ENCODE measurements around the gene EXOSC5.
"Not testable (repeated sequence)": the region's sequence is repeated elsewhere in the genome, so short reads cannot be mapped to it uniquely, and the experiment has no call there.

The EXOSC5 gene

GRCh38 chr19:41350735-41351338 is 46.3 kb downstream of the EXOSC5 start:
- Histone ChIP-seq H3K4me3 (ENCODE audit: low read depth in 1 of 2, low read length in 2 of 2) (peak overlapping the region in 1 of 2 experiments; percentile 93; a peak in 2 of 4 replicates), H3K9ac (ENCODE audit: low read depth, low read length) (peak overlapping the region; percentile 97)
- DNase-seq: no peak

GRCh38 chr19:41346916-41347315 is 50.2 kb downstream of the EXOSC5 start:
- H3K9me3 ChIP-seq (ENCODE audit: insufficient read depth, low read length, severe bottlenecking); ATAC-seq (ENCODE audit: insufficient read depth, low read depth); H3K27ac ChIP-seq (ENCODE audit: low read length); H3K4me2 ChIP-seq (ENCODE audit: insufficient read depth, low read length); H3K4me3 ChIP-seq (ENCODE audit: low read depth in 1 of 2, low read length in 2 of 2); H2AFZ ChIP-seq (ENCODE audit: low read depth, low read length); H3K9ac ChIP-seq (ENCODE audit: low read depth, low read length); DNase-seq; H3K27me3 ChIP-seq (ENCODE audit: insufficient read depth, low read length, poor library complexity): not testable (repeated sequence)
- Histone ChIP-seq H3K4me1 (ENCODE audit: insufficient read depth, low read length) (peaks cover 34% of the 10 kb centered on the region), H4K20me1 (ENCODE audit: insufficient read depth, low read length) (peaks cover 44% of the 10 kb centered on the region), H3K79me2 (ENCODE audit: insufficient read depth, low read length) (peaks cover 47% of the 10 kb centered on the region), H3K36me3 (ENCODE audit: insufficient read depth, low read length) (peaks cover 68% of the 10 kb centered on the region)

More at GRCh38 chr19:41350735-41351338, 46.3 kb downstream of the EXOSC5 start:
- H4K20me1 ChIP-seq (ENCODE audit: insufficient read depth, low read length): peaks cover 50% of the 10 kb centered on the region
- no peak overlapping the region for H2AFZ ChIP-seq (ENCODE audit: low read depth, low read length)
- H3K4me2 ChIP-seq (ENCODE audit: insufficient read depth, low read length): peak overlapping the region; percentile 78
- no peaks in the 10 kb centered on the region for H3K9me3 ChIP-seq (ENCODE audit: insufficient read depth, low read length, severe bottlenecking)
- peaks cover 65% of the 10 kb centered on the region for H3K79me2 ChIP-seq (ENCODE audit: insufficient read depth, low read length)
- H3K36me3 ChIP-seq (ENCODE audit: insufficient read depth, low read length): peaks cover 39% of the 10 kb centered on the region
- H3K4me1 ChIP-seq (ENCODE audit: insufficient read depth, low read length): peaks cover 45% of the 10 kb centered on the region
- H3K27me3 ChIP-seq (ENCODE audit: insufficient read depth, low read length, poor library complexity): no peaks in the 10 kb centered on the region
- no peak for TF ChIP-seq EZH2 (IDR thresholded peaks at IDR 0.05; ENCODE audit: borderline replicate concordance, low read depth, low read length, severe bottlenecking)
- no peak for TF ChIP-seq CTCF (IDR thresholded peaks at IDR 0.05; ENCODE audit: borderline replicate concordance, extremely low read depth, low read length, poor library complexity, severe bottlenecking)
- ATAC-seq (ENCODE audit: insufficient read depth, low read depth): no peak
- peak overlapping the region; percentile 32; the same call in 1 of the 2 replicates for H3K27ac ChIP-seq (ENCODE audit: low read length)

GRCh38 chr19:41344162-41344561 is 53.0 kb downstream of the EXOSC5 start:
- no peaks in the 10 kb centered on the region for H3K27me3 ChIP-seq (ENCODE audit: insufficient read depth, low read length, poor library complexity)
- ATAC-seq (ENCODE audit: insufficient read depth, low read depth) (no peak), DNase-seq (no peak)
- H3K4me2 ChIP-seq (ENCODE audit: insufficient read depth, low read length): no peak overlapping the region
- H3K4me1 ChIP-seq (ENCODE audit: insufficient read depth, low read length): peaks cover 7% of the 10 kb centered on the region; the same call in 1 of the 2 replicates
- H3K9ac ChIP-seq (ENCODE audit: low read depth, low read length): no peak overlapping the region
- H3K27ac ChIP-seq (ENCODE audit: low read length): no peak overlapping the region
- H3K79me2 ChIP-seq (ENCODE audit: insufficient read depth, low read length): peaks cover 25% of the 10 kb centered on the region
- H2AFZ ChIP-seq (ENCODE audit: low read depth, low read length): no peak overlapping the region
- H4K20me1 ChIP-seq (ENCODE audit: insufficient read depth, low read length): peaks cover 25% of the 10 kb centered on the region; the same call in 1 of the 2 replicates
- TF ChIP-seq CTCF (IDR thresholded peaks at IDR 0.05; ENCODE audit: borderline replicate concordance, extremely low read depth, low read length, poor library complexity, severe bottlenecking): no peak
- TF ChIP-seq EZH2 (IDR thresholded peaks at IDR 0.05; ENCODE audit: borderline replicate concordance, low read depth, low read length, severe bottlenecking): no peak
- no peak overlapping the region for H3K4me3 ChIP-seq (ENCODE audit: low read depth in 1 of 2, low read length in 2 of 2)
- H3K36me3 ChIP-seq (ENCODE audit: insufficient read depth, low read length): peaks cover 87% of the 10 kb centered on the region
- no peaks in the 10 kb centered on the region for H3K9me3 ChIP-seq (ENCODE audit: insufficient read depth, low read length, severe bottlenecking)

- peak; percentile 25 for DNase-seq
- Histone ChIP-seq H3K27me3 (ENCODE audit: insufficient read depth, low read length, poor library complexity) (no peaks in the 10 kb centered on the region), H3K27ac (ENCODE audit: low read length) (no peak overlapping the region), H3K4me2 (ENCODE audit: insufficient read depth, low read length) (no peak overlapping the region), H3K4me3 (ENCODE audit: low read depth in 1 of 2, low read length in 2 of 2) (no peak overlapping the region), H2AFZ (ENCODE audit: low read depth, low read length) (no peak overlapping the region), H4K20me1 (ENCODE audit: insufficient read depth, low read length) (peaks cover 23% of the 10 kb centered on the region; the same call in 1 of the 2 replicates), H3K36me3 (ENCODE audit: insufficient read depth, low read length) (peaks cover 83% of the 10 kb centered on the region), H3K9ac (ENCODE audit: low read depth, low read length) (no peak overlapping the region), H3K4me1 (ENCODE audit: insufficient read depth, low read length) (no peaks in the 10 kb centered on the region), H3K9me3 (ENCODE audit: insufficient read depth, low read length, severe bottlenecking) (no peaks in the 10 kb centered on the region), H3K79me2 (ENCODE audit: insufficient read depth, low read length) (peaks cover 22% of the 10 kb centered on the region)
- TF ChIP-seq CTCF (IDR thresholded peaks at IDR 0.05; ENCODE audit: borderline replicate concordance, extremely low read depth, low read length, poor library complexity, severe bottlenecking) (no peak), EZH2 (IDR thresholded peaks at IDR 0.05; ENCODE audit: borderline replicate concordance, low read depth, low read length, severe bottlenecking) (no peak)
- ATAC-seq (ENCODE audit: insufficient read depth, low read depth): peak; percentile 58; the same call in 2 of the 3 replicates
These were observed 55.3 kb downstream of the EXOSC5 start for GRCh38 chr19:41341669-41342490.
